ENCODE measurements around the gene MAGI2.

GRCh38 chr7:78052112-78052511, 1401.4 kb downstream of the MAGI2 start:
- no peak for TF ChIP-seq CTCF (IDR thresholded peaks at IDR 0.05)
- TF ChIP-seq POLR2A (IDR thresholded peaks at IDR 0.05) = no peak

All from ovary (tissue), 3 donors.